ENCODE results near the gene GPR35.
"Not testable (repeated sequence)": the region's sequence is repeated elsewhere in the genome, so short reads cannot be mapped to it uniquely, and the experiment has no call there.

Gene GPR35

DNA sequence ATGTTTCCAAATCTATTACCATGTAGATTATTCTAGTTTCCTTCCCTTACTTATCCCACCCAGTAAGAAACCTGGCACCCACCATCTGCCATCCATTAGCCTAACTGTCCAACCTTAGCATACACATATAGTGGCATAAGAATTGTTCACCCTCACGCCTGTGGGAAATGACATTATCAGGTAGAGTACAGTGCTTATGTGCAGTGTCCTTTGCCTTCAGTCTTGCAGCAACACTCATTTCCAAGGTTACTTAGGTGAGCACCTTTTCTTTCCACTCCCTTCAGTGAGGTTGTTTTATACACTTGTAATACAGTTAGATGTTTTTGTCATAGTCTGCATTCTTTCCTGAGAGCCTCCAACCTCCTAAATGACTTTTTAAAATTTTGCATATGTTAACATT is 39.3 kb downstream of the GPR35 start:
- no peak for DNase-seq

DNA sequence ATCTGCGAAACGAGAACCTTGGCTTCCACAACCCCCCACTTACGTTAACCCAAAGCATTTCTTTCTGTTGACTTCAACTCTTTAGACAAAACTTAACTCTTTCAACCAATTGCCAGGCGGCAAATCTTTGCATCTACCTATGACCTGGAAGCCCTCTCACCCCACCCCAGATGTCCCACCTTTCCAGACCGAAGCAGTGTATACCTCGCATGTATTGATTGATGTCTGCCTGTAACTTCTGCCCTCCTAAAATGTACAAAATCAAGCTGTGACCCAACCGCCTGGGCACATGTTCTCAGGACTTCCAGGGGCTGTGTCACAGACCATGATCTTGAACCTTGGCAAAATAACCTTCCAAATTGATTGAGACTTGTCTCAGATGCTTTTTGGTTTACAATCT is 45.1 kb downstream of the GPR35 start:
- DNase-seq = no peak

DNA sequence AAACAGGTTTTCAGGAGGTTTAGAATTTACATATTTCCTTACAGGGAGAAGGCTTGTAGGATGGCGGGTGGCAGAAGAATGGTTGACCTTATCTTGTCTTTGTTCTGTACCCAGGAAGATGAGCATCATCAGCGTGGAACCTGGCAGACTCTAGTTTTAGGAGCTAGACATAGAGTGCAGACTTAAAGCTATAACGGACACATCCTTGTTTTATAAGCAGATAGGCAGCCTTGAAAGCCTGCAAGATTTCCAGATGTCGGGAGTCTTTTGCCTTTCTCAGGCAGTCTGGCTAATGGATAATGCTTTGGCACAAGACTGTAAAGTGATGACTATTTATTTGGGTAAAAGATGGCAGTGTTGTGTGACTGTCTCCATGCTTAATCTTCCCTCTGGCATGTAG is 45.7 kb downstream of the GPR35 start:
- DNase-seq = no peak

DNA sequence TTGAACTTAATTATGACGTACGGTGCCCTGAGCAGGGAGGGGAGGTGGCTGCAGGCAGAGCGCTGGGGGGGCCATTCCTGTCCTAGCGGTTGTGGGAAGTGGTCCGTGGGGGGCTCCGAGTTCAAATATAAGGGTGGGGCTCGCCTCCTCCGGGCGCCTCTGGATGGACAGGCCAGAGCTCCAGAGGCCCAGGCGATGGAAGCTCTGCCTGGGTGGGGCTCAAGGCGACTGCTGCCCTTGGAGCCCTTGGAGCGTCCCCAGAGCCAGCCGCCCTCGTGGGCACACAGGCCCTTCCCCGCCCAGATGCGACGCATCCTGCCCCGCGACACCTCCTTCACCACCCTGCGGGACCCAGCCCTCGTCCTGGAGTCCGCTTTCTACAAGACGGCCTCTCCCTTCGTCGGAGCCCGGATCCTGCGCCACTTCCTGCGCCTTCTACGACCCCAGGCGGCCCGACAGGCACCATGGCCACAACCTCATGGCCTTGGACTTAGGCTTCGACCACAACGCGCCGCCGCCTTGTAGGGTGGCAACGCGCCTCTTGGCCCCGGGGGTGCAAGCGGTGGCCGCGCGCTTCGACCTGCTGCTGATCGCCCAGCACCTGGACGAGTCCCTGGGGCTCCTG is 46.9 kb downstream of the GPR35 start:
- no peak for DNase-seq

DNA sequence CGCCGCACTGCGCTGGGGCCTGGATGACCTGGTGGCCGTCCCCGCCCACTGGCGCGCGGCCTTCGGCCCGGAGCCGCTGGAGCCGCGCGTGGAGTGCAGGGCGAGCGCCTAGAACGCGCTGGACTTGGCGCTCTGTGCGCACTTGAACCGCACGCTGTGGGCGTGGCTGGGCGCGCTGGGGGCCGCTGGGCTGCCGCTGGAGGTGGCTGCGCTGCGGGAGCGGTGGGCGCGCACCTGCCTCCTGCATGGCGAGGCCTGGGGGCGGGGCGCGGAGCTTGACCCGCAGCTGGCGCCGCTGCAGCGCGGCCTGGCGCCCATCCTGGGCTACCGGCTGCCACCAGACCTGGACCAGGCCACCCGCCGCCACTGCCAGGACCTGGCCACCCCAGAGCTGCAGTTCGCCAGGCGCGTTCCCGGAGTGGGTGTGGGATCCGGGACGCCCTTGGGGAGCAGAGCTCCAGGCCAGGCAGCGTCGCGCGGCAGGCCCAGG is 47.5 kb downstream of the GPR35 start:
- DNase-seq = no peak

DNA sequence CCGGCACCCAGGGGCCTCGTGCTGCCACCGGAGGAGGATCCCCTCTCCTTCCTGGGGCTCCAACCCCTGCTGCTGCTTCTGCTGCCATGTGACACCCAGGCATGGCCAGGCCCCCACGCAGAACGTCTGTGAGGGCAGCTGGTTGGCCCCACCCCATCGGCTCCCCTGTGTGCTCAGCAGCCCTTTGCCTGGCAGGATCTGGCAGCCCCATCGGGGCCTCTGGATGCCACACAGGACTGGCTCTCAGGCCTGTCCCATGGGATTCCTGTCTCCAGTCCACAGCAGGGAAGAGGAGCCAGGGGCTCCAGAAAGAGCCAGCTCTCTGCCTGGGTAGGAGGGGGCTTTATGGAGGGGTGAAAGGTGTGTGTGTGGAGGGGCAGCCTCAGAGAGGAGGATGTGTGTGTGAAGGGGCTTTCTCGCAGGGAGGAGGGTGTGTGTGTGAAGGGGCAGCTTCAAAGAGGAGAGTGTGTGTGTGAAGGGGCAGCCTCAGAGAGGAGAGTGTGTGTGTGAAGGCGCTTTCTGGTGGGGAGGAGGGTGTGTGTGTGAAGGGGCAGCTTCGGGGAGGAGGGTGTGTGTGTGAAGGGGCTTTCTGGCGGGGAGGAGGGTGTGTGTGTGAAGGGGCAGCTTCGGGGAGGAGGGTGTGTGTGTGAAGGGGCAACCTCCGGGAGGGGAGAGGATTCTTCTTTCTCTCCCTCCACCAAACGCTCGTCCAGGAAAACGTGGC is 49.3 kb downstream of the GPR35 start:
- not testable (repeated sequence) for DNase-seq

DNA sequence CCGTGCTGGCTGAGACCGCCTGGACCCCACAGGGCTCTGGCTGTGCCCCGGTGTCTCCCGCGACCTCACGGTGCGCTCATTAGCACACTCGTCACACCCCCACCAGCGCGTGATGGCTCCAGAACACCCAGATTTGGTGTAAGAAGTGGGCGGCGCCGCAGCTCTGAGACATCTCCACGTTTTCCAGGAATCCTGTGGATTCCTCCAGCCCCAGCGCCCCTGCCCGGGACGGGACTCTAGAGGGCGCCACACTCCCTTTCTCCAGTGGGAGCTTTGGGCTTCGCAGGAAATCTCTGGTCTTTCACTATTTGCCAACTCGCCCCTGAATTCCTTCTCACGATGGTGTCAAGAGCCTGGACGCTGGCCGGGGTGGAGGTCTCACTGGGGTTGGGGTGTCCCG is 50.1 kb downstream of the GPR35 start:
- DNase-seq = not testable (repeated sequence)

DNA sequence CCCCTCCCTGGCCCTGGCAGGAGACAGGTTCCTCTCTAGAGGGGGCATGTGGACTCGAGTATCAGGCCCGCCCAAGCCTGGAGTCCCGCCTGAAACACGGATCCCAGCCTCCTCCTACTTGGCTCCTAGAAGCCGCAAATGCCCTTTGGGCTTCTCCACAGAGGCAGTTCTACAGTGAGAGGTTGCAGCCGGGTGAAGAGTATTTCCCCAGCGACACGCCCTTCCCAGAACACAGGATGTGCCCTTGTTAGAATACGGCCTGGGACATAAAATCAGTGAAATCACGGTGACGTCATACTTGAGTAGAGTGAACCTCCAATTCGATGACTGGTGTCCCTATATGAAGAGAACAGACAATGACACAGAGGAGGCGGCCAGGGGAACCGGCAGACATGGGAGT is 52.8 kb downstream of the GPR35 start:
- not testable (repeated sequence) for DNase-seq

DNA sequence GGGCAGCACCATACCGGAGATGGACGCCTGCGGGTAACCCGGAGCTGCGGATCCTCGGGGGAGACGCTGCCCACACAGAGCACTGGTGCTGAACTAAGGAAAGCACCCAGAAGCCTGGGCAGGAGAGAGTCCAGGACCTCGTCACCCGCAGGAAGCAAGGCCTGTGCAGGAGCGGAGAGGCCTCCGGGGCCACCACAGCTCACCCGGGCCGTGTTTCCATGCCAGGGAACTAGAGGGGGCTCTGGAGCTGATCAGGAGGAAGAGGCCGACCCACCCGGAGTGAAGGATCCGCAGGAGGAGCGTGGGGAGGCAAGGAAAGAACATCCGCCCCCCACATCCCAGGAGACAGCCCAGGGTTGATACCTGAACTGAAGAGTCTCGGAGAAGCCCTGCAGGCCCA is 53.6 kb downstream of the GPR35 start:
- DNase-seq = not testable (repeated sequence)

DNA sequence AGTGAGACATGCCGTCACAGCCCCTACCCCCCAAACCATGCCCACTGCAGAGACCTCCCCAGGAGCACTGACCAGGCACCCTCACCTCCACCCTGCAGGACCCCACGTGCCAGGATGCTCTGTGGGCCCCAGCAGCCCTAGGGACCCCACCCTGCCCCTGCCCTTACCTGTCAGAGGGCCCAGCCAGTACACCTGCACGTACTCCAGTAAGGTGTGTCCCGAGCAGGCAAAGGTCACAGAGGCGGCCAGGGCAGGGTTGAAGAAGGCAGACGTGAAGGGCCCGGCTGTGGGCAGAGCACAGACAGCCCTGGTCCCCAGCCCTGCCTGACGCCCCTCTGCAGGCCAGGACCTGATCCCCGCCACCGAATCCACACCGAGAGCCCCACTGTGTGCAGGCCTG is 54.9 kb downstream of the GPR35 start:
- not testable (repeated sequence) for DNase-seq

All from NCI-H446 treated with DMSO at 0.1 percent for 48 hours (cell line).